Measurements from ENCODE around the gene FADS1.

GRCh38 chr11:61816736-61817455 lies at the start of gene FADS1:
- TF ChIP-seq POLR2AphosphoS5 (IDR thresholded peaks at IDR 0.05; ENCODE audit: low read depth), result peak; percentile 60
- TF ChIP-seq CTCF (conservative IDR thresholded peaks at IDR 0.05; ENCODE audit: low read depth in 2 of 2), result peak; percentile 47 to 70
- TF ChIP-seq EZH2 (IDR thresholded peaks at IDR 0.05; ENCODE audit: low read depth, unreplicated experiment), result no peak
- TF ChIP-seq CREB1 (CRISPR knock-in tag; IDR thresholded peaks at IDR 0.05; ENCODE audit: low read depth), result peak; percentile 91
